SU-DHL-6 (cell line): ENCODE measurements around the gene DUSP16.

Experiments used
- H2AFZ ChIP-seq: fragments of 200-600 bp; sonication (generic); 2 replicates; pipeline ENCODE4 v1.6.1; 2014; ENCODE audit warnings: low read depth, mild to moderate bottlenecking, moderate library complexity, mixed read lengths, antibody characterized with exemption, low read length; ENCODE audit not compliant: severe bottlenecking
- H3F3A ChIP-seq: fragments of 200-600 bp; shearing (Covaris generic); 2 replicates; pipeline ENCODE4 v1.6.0; 2016; ENCODE audit warnings: antibody characterized with exemption, mild to moderate bottlenecking; ENCODE audit not compliant: insufficient read depth
- H3K27ac ChIP-seq: fragments of 200-600 bp; sonication (generic); 2 replicates; pipeline ENCODE4 v1.5.1; 2016; ENCODE audit warnings: low read depth, mild to moderate bottlenecking, low read length, moderate library complexity, mixed read lengths
- H3K27me3 ChIP-seq: fragments of 200-600 bp; sonication (generic), shearing (Covaris generic); 2 replicates; pipeline ENCODE4 v1.6.0; 2014; ENCODE audit warnings: mild to moderate bottlenecking, low read length
- H3K36me3 ChIP-seq: fragments of 200-600 bp; sonication (generic); 2 replicates; pipeline ENCODE4 v1.6.1; 2014; ENCODE audit warnings: mild to moderate bottlenecking, low read length, mixed read lengths
- H3K4me2 ChIP-seq: fragments of 300-600, 200-600 bp; shearing (Covaris generic), sonication (generic); 2 replicates; pipeline ENCODE4 v1.6.0; 2014; ENCODE audit warnings: low read length, low read depth, mild to moderate bottlenecking; ENCODE audit not compliant: poor library complexity, severe bottlenecking
- H3K4me3 ChIP-seq: fragments of 200-600 bp; sonication (generic); 2 replicates; pipeline ENCODE4 v1.5.1; 2014; ENCODE audit warnings: antibody characterized with exemption, low read length, mild to moderate bottlenecking, mixed read lengths; ENCODE audit not compliant: insufficient read depth, poor library complexity, severe bottlenecking
- H3K79me2 ChIP-seq: fragments of 200-600 bp; sonication (generic); 2 replicates; pipeline ENCODE4 v1.6.1; 2014; ENCODE audit warnings: mild to moderate bottlenecking, low read length, moderate library complexity; ENCODE audit not compliant: insufficient read depth
- H3K9ac ChIP-seq: fragments of 200-600 bp; sonication (generic); 2 replicates; pipeline ENCODE4 v1.7.0; 2014; ENCODE audit warnings: mild to moderate bottlenecking, low read length
- H3K9me2 ChIP-seq: fragments of 200-600 bp; sonication (generic); replicated peaks from 2 replicates; pipeline ENCODE4 v1.6.1; 2014; ENCODE audit warnings: low read length; ENCODE audit not compliant: insufficient read depth
- H3K9me3 ChIP-seq: fragments of 200-600 bp; sonication (generic); 2 replicates; pipeline ENCODE4 v1.6.1; 2014; ENCODE audit warnings: low read length, mixed read lengths; ENCODE audit not compliant: insufficient read depth
- H4K20me1 ChIP-seq: fragments of 200-600 bp; sonication (generic); 2 replicates; pipeline ENCODE4 v1.6.1; 2014; ENCODE audit warnings: low read depth, mild to moderate bottlenecking, antibody characterized with exemption, low read length, moderate library complexity, mixed read lengths
- EZH2phosphoT487 ChIP-seq: fragments of 200-600 bp; sonication (generic), shearing (Covaris generic); conservative IDR thresholded peaks from 2 replicates; pipeline ENCODE4 v1.6.1; 2018; ENCODE audit warnings: mild to moderate bottlenecking, antibody characterized with exemption, low read length, moderate library complexity, mixed read lengths
- TF ChIP-seq, protein P1 (sequence below): fragments of 200-600 bp; sonication (generic); IDR thresholded peaks from one replicate; pipeline ENCODE4 v1.5.1; 2017; ENCODE audit warnings: antibody characterized with exemption, mild to moderate bottlenecking, low read length, moderate library complexity; ENCODE audit not compliant: insufficient read depth, poor library complexity, severe bottlenecking

The DUSP16 gene

DNA sequence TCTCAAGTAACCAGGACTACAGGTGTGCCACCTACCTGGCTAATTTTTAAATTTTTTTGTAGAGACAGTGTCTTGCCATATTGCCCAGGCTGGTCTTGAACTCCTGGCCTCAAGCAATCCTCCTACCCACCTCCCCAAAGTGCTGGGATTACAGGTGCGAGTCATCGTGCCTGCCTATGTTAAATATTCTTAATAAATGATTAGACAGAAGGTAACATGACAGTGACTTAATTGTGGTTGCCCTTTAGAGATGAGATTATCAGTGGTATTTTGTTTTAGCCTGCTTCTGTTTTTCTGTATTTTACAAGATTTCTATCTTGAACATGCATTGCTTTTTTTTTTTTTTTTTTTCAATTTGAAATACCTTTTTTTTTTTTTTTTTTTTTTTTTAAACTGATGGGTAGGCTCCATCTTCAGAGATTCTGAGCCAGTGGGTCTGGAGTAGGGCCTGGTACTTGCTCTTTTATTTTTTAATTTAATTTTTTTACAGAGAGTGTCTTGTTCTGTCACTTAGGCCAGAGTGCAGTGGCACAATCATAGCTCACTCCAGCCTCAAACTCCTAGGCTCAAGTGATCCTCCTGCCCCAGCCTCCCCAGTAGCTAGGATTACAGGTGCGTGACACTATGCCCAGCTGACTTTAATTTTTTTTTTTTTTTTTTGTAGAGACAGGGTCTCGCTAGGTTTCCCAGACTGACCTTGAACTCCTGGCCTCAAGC, 117.3 kb downstream of the DUSP16 start:
- H3K9me3 ChIP-seq = no peaks in the 10 kb centered on the region
- no peak for TF ChIP-seq EZH2phosphoT487
- TF ChIP-seq, protein P1, sequence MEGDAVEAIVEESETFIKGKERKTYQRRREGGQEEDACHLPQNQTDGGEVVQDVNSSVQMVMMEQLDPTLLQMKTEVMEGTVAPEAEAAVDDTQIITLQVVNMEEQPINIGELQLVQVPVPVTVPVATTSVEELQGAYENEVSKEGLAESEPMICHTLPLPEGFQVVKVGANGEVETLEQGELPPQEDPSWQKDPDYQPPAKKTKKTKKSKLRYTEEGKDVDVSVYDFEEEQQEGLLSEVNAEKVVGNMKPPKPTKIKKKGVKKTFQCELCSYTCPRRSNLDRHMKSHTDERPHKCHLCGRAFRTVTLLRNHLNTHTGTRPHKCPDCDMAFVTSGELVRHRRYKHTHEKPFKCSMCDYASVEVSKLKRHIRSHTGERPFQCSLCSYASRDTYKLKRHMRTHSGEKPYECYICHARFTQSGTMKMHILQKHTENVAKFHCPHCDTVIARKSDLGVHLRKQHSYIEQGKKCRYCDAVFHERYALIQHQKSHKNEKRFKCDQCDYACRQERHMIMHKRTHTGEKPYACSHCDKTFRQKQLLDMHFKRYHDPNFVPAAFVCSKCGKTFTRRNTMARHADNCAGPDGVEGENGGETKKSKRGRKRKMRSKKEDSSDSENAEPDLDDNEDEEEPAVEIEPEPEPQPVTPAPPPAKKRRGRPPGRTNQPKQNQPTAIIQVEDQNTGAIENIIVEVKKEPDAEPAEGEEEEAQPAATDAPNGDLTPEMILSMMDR = no peak
- H3K4me2 ChIP-seq = no peak overlapping the region
- no peak overlapping the region for H3K9ac ChIP-seq
- H3K4me3 ChIP-seq = no peak overlapping the region
- H3K9me2 ChIP-seq = no peaks in the 10 kb centered on the region
- H3K27ac ChIP-seq = no peak overlapping the region
- H2AFZ ChIP-seq = no peak overlapping the region
- no peaks in the 10 kb centered on the region for H3K27me3 ChIP-seq
- no peaks in the 10 kb centered on the region for H3F3A ChIP-seq
- no peaks in the 10 kb centered on the region for H3K36me3 ChIP-seq
- no peaks in the 10 kb centered on the region for H4K20me1 ChIP-seq
- no peaks in the 10 kb centered on the region for H3K79me2 ChIP-seq

DNA sequence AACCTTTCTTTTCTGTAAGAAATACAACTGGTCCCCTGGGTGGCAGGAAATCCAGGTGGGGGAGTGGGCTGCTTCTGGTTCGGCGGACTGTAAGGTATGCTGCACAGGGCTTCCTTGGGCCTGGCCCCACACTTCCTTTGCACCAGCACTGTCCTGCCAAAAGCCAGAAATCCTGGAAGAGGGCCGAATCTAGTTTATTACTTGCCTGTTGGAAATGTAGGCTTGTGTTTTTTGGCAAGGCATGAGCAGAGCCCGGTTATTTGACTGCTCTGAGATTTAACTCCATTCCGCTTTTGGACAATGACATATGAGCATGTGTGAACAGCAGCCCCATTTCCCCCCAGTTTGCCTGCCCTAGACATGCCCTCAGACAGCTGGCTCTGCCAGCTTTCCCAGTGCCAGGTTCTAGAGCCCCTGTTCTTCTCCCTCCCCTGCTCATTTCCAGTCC, 119.2 kb downstream of the DUSP16 start:
- no peak overlapping the region for H3K4me2 ChIP-seq
- H4K20me1 ChIP-seq = no peaks in the 10 kb centered on the region
- no peak overlapping the region for H3K4me3 ChIP-seq
- no peak for TF ChIP-seq EZH2phosphoT487
- TF ChIP-seq, protein P1 = no peak
- no peaks in the 10 kb centered on the region for H3K9me3 ChIP-seq
- no peak overlapping the region for H3K27ac ChIP-seq
- no peaks in the 10 kb centered on the region for H3K27me3 ChIP-seq
- H3K9me2 ChIP-seq = no peaks in the 10 kb centered on the region
- H3F3A ChIP-seq = no peaks in the 10 kb centered on the region
- H3K36me3 ChIP-seq = no peaks in the 10 kb centered on the region
- H3K79me2 ChIP-seq = no peaks in the 10 kb centered on the region
- no peak overlapping the region for H3K9ac ChIP-seq
- H2AFZ ChIP-seq = no peak overlapping the region

DNA sequence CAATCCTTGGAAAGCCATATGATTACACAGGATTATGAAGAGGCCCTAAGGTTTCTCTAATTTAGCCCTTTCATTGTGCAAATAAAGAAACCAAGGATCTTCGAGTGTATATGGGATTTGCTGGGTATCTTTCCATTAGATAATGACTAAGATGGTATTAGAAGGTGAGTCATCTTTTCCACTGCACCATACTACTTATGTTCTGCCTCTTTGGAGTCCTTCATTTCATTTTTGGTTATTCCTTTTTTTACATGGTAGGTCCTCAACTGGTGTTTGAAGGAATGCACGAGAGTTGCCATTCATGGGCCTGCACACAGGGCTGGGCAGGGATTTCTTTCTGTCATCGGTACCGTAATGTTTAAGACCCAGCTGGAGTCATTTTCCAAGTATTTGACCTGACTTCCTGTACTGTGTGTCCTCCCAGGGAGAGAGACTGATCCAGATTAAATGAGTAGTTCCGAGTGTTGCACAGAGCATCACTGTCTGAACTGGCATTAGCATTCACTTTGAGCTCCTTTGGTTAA, 120.1 kb downstream of the DUSP16 start:
- Histone ChIP-seq H3K27ac (no peak overlapping the region), H4K20me1 (no peaks in the 10 kb centered on the region), H3K9ac (no peak overlapping the region), H3K27me3 (no peaks in the 10 kb centered on the region), H3K36me3 (no peaks in the 10 kb centered on the region), H3K9me2 (no peaks in the 10 kb centered on the region), H3K79me2 (no peaks in the 10 kb centered on the region), H3K4me3 (no peak overlapping the region), H3K4me2 (no peak overlapping the region), H3F3A (no peaks in the 10 kb centered on the region), H2AFZ (no peak overlapping the region), H3K9me3 (no peaks in the 10 kb centered on the region)
- TF ChIP-seq EZH2phosphoT487 = no peak
- TF ChIP-seq, protein P1 = no peak
